Stimulated activated CD8-positive, alpha-beta memory T cell treated with anti-CD3 and anti-CD28 coated beads, Interleukin-7, amount 100 ng/mL, for 1 hour (primary cell): ENCODE measurements around the gene MATK.

Source experiments
- DNase-seq, 2 donors: peaks; one replicate each; pipeline ENCODE4 v3.0.0-alpha.2; 2020; ENCODE audit warnings: low read depth in 2 of 2

The MATK gene

GRCh38 chr19:3790941-3791340 is 4.8 kb upstream of the MATK start:
- DNase-seq: no peak

- DNase-seq: no peak
These were observed 4.1 kb upstream of the MATK start for GRCh38 chr19:3790209-3790734.

- DNase-seq: no peak
These were observed 3.0 kb upstream of the MATK start for GRCh38 chr19:3788996-3789778.

- no peak for DNase-seq
These were observed 687 bp downstream of the MATK start for GRCh38 chr19:3785451-3785937.

- DNase-seq: no peak
These were observed 1.4 kb downstream of the MATK start for GRCh38 chr19:3784607-3785450.

GRCh38 chr19:3783660-3784584 is 2.3 kb downstream of the MATK start:
- DNase-seq: no peak

GRCh38 chr19:3782903-3783302 is 3.3 kb downstream of the MATK start:
- no peak for DNase-seq

- no peak for DNase-seq
These were observed 3.9 kb downstream of the MATK start for GRCh38 chr19:3782330-3782729.

GRCh38 chr19:3781603-3782002 is 4.6 kb downstream of the MATK start:
- no peak for DNase-seq

- no peak for DNase-seq
These were observed 5.3 kb downstream of the MATK start for GRCh38 chr19:3780786-3781304.

- DNase-seq: no peak
These were observed 7.1 kb downstream of the MATK start for GRCh38 chr19:3778899-3779723.

- no peak for DNase-seq
These were observed 7.9 kb downstream of the MATK start for GRCh38 chr19:3778104-3778867.

- DNase-seq: no peak
These were observed 9.6 kb downstream of the MATK start for GRCh38 chr19:3776479-3777040.

GRCh38 chr19:3775831-3776230 is 10.3 kb downstream of the MATK start:
- no peak for DNase-seq

- DNase-seq: no peak
These were observed 10.8 kb downstream of the MATK start for GRCh38 chr19:3775374-3775711.

- DNase-seq: no peak
These were observed 11.4 kb downstream of the MATK start for GRCh38 chr19:3774621-3775373.

- DNase-seq: no peak
These were observed 12.2 kb downstream of the MATK start for GRCh38 chr19:3773814-3774515.

- no peak for DNase-seq
These were observed 14.2 kb downstream of the MATK start, which contains the start of gene RAX2 for GRCh38 chr19:3771906-3772455. Gene RAX2 (minus strand): TSS chr19:3772228. CDS start chr19:3771742, 486 bp downstream.
